ENCODE measurements around the gene GLT8D1. TPM values are rescaled to one million over a fixed set of nuclear protein-coding genes. Genes with fewer than 3 reads are reported as not detected.

The GLT8D1 gene
- total and polyA plus RNA-seq, 7 experiments from 2014 or later, result 18.9 to 80.9 (median 45.9) TPM

- CTCF ChIA-PET, result no interaction called here
Observed at GRCh38 chr3:52695798-52696671, 9.6 kb downstream of the GLT8D1 start.

GRCh38 chr3:52694528-52695189, 10.9 kb downstream of the GLT8D1 start:
- Histone ChIP-seq H3K27ac (ENCODE audit: low read depth, low read length) (no peak overlapping the region), H3K9me3 (ENCODE audit: control insufficient read depth in 2 of 3, low read length in 3 of 3) (no peaks in the 10 kb centered on the region), H3K4me3 (ENCODE audit: low read length) (no peak overlapping the region), H3K27me3 (ENCODE audit: control insufficient read depth in 2 of 2, insufficient read depth in 2 of 2, low read length in 2 of 2) (no peaks in the 10 kb centered on the region), H3K4me1 (ENCODE audit: control insufficient read depth in 2 of 2, insufficient read depth in 2 of 2, low read length in 2 of 2) (no peaks in the 10 kb centered on the region), H3K36me3 (ENCODE audit: control insufficient read depth in 2 of 3, insufficient read depth in 3 of 3, low read length in 3 of 3) (peaks cover 38 to 83% (median 41%) of the 10 kb centered on the region in 3 experiments)
- CTCF ChIA-PET, result no interaction called here
- intact Hi-C loops (cut with micrococcal nuclease), result no loop called here
- Mint-ChIP-seq H3K9me3 (no peaks in the 10 kb centered on the region), H3K27me3 (no peaks in the 10 kb centered on the region), H3K4me1 (peaks cover 2 to 22% (median 5%) of the 10 kb centered on the region in 7 donors), H3K4me3 (no peak overlapping the region), H3K27ac (peak overlapping the region in 2 of 9 donors; percentile 33 to 42), H3K36me3 (peaks cover 0 to 53% (median 34%) of the 10 kb centered on the region in 5 donors)
- ATAC-seq (no peak), DNase-seq (no peak)
- POLR2A ChIA-PET, result interaction anchor here (1.0 to 1.6 kb wide), 3 partner anchors 8 to 11 kb away, joined by 3 to 6 read pairs (median 4); no protein-coding TSS in a partner anchor

More at GRCh38 chr3:52695798-52696671, 9.6 kb downstream of the GLT8D1 start:
- intact Hi-C loops (cut with micrococcal nuclease), result no loop called here
- peaks cover 25 to 70% (median 32%) of the 10 kb centered on the region in 3 experiments for H3K36me3 ChIP-seq (ENCODE audit: control insufficient read depth in 2 of 3, insufficient read depth in 3 of 3, low read length in 3 of 3)
- H3K27me3 ChIP-seq (ENCODE audit: control insufficient read depth in 2 of 2, insufficient read depth in 2 of 2, low read length in 2 of 2), result no peaks in the 10 kb centered on the region
- POLR2A ChIA-PET, result interaction anchor here (0.7 to 1.5 kb wide), 2 partner anchors 9 to 61 kb away, joined by 3 to 4 read pairs; no protein-coding TSS in a partner anchor
- no peak overlapping the region for H3K4me3 Mint-ChIP-seq
- peak overlapping the region in 1 of 9 donors; percentile 32 for H3K27ac Mint-ChIP-seq
- H3K4me3 ChIP-seq (ENCODE audit: low read length), result no peak overlapping the region
- DNase-seq, result no peak
- no peaks in the 10 kb centered on the region for H3K4me1 ChIP-seq (ENCODE audit: control insufficient read depth in 2 of 2, insufficient read depth in 2 of 2, low read length in 2 of 2)
- H3K36me3 Mint-ChIP-seq, result peaks cover 0 to 42% (median 28%) of the 10 kb centered on the region in 5 donors
- H3K9me3 ChIP-seq (ENCODE audit: control insufficient read depth in 2 of 3, low read length in 3 of 3), result no peaks in the 10 kb centered on the region
- no peaks in the 10 kb centered on the region for H3K27me3 Mint-ChIP-seq
- peaks cover 0 to 15% (median 6%) of the 10 kb centered on the region in 7 donors for H3K4me1 Mint-ChIP-seq
- H3K27ac ChIP-seq (ENCODE audit: low read depth, low read length), result no peak overlapping the region
- no peak for ATAC-seq
- no peaks in the 10 kb centered on the region for H3K9me3 Mint-ChIP-seq

DNA sequence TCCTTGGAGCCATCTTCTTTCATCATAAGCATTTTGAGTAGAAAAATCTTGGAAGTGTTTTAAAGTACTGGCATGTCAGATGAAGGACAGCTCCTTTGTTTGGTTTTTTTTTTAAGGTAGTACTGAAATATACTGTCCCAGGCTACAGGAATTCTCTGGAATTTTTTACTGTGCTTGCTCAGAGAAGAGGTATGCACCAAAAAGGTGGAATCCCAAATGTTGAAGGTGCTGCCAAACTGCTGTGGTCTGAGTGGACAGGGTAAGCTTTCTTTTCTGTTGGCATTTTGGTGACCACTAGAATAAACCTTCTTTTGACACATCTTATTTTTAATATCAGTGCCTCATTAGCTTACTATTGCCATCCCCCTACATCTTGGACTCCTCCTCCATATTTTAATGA, 12.5 kb downstream of the GLT8D1 start:
- H3K36me3 Mint-ChIP-seq, result peaks cover 3 to 66% (median 46%) of the 10 kb centered on the region in 5 donors
- DNase-seq (no peak), ATAC-seq (no peak)
- Histone ChIP-seq H3K4me1 (ENCODE audit: control insufficient read depth in 2 of 2, insufficient read depth in 2 of 2, low read length in 2 of 2) (no peaks in the 10 kb centered on the region), H3K36me3 (ENCODE audit: control insufficient read depth in 2 of 3, insufficient read depth in 3 of 3, low read length in 3 of 3) (peaks cover 53 to 98% (median 54%) of the 10 kb centered on the region in 3 experiments), H3K9me3 (ENCODE audit: control insufficient read depth in 2 of 3, low read length in 3 of 3) (no peaks in the 10 kb centered on the region), H3K27ac (ENCODE audit: low read depth, low read length) (peak overlapping the region; percentile 15), H3K27me3 (ENCODE audit: control insufficient read depth in 2 of 2, insufficient read depth in 2 of 2, low read length in 2 of 2) (no peaks in the 10 kb centered on the region), H3K4me3 (ENCODE audit: low read length) (no peak overlapping the region)
- intact Hi-C loops (cut with micrococcal nuclease), result no loop called here
- ChIA-PET POLR2A (interaction anchor here (1.6 kb wide), 1 partner anchor 11 kb away, joined by 3 read pairs; no protein-coding TSS in a partner anchor), CTCF (no interaction called here)
- H3K4me3 Mint-ChIP-seq, result no peak overlapping the region
- H3K4me1 Mint-ChIP-seq, result peaks cover 2 to 34% (median 12%) of the 10 kb centered on the region in 7 donors
- no peaks in the 10 kb centered on the region for H3K27me3 Mint-ChIP-seq
- no peaks in the 10 kb centered on the region for H3K9me3 Mint-ChIP-seq
- peak overlapping the region in 5 of 9 donors; percentile 25 to 57 (median 51) for H3K27ac Mint-ChIP-seq

DNA sequence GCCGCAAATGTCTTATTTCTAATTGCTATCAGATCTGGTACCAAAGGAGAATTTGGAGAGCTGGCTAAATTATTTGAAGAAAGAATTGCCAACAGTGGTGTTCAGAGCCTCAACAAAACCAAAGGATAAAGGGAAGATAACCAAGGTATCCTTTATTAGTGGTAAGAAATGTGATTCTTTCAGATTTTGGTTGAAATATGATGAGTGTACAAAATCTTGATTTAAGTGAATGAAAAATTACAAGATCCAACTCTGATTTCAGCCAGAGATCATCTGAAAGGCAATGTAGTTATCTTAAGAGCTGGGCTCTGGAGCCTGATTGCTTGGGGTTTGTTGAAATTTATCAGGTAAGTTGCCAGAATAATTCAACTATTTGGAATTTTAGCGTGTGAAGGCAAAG, 15.0 kb downstream of the GLT8D1 start:
- intact Hi-C loops (cut with micrococcal nuclease), result no loop called here
- H3K36me3 Mint-ChIP-seq, result peaks cover 3 to 59% (median 39%) of the 10 kb centered on the region in 5 donors
- ChIA-PET CTCF (interaction anchor here (0.7 kb wide), 1 partner anchor 244 kb away, joined by 3 read pairs; no protein-coding TSS in a partner anchor), POLR2A (interaction anchor here (0.6 to 1.3 kb wide), 2 partner anchors 15 to 303 kb away, joined by 3 to 6 read pairs; partner anchors contain the start of genes GLT8D1 and SPCS1)
- Histone ChIP-seq H3K9me3 (ENCODE audit: control insufficient read depth in 2 of 3, low read length in 3 of 3) (no peaks in the 10 kb centered on the region), H3K27ac (ENCODE audit: low read depth, low read length) (peak overlapping the region; percentile 18), H3K4me3 (ENCODE audit: low read length) (no peak overlapping the region), H3K36me3 (ENCODE audit: control insufficient read depth in 2 of 3, insufficient read depth in 3 of 3, low read length in 3 of 3) (peaks cover 49 to 85% (median 55%) of the 10 kb centered on the region in 3 experiments), H3K4me1 (ENCODE audit: control insufficient read depth in 2 of 2, insufficient read depth in 2 of 2, low read length in 2 of 2) (peaks cover 11 to 12% of the 10 kb centered on the region in 2 donors), H3K27me3 (ENCODE audit: control insufficient read depth in 2 of 2, insufficient read depth in 2 of 2, low read length in 2 of 2) (no peaks in the 10 kb centered on the region)
- ATAC-seq, result no peak
- peaks cover 10 to 42% (median 31%) of the 10 kb centered on the region in 7 donors for H3K4me1 Mint-ChIP-seq
- no peak for DNase-seq
- H3K27ac Mint-ChIP-seq, result peak overlapping the region in 4 of 9 donors; percentile 39 to 49 (median 46)
- peaks cover 0 to 2% (median 0%) of the 10 kb centered on the region in 11 donors for H3K9me3 Mint-ChIP-seq
- H3K27me3 Mint-ChIP-seq, result no peaks in the 10 kb centered on the region
- no peak overlapping the region for H3K4me3 Mint-ChIP-seq

DNA sequence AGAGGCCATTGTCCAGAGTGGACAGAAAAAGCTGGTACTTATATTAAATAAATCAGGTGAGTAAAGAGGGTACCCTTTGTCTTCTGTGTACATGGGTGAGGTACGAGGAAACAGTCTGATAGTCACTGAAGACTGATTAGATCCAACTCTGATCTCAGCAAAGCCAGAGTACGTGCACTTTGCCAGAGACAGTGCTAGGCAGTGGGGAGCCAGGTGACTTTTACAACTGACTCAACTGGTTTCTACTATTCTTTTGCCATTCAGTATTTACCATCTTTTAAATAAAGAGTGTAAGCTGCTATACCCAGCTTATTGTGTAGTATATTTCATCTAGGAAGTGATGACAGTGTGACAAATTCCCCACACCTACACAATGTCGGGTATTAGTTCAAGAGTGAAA, 16.4 kb downstream of the GLT8D1 start:
- POLR2A ChIA-PET, result interaction anchor here (1.3 to 2.8 kb wide), 2 partner anchors 16 to 17 kb away, joined by 6 to 16 read pairs; partner anchors contain the start of genes GLT8D1 and SPCS1
- CTCF ChIA-PET, result interaction anchor here (0.6 kb wide), 1 partner anchor 1246 kb away, joined by 4 read pairs; no protein-coding TSS in a partner anchor
- Histone ChIP-seq H3K4me1 (ENCODE audit: control insufficient read depth in 2 of 2, insufficient read depth in 2 of 2, low read length in 2 of 2) (peaks cover 21% of the 10 kb centered on the region in 2 donors), H3K27ac (ENCODE audit: low read depth, low read length) (peak overlapping the region; percentile 89), H3K36me3 (ENCODE audit: control insufficient read depth in 2 of 3, insufficient read depth in 3 of 3, low read length in 3 of 3) (peaks cover 46 to 72% (median 54%) of the 10 kb centered on the region in 3 experiments), H3K9me3 (ENCODE audit: control insufficient read depth in 2 of 3, low read length in 3 of 3) (no peaks in the 10 kb centered on the region), H3K27me3 (ENCODE audit: control insufficient read depth in 2 of 2, insufficient read depth in 2 of 2, low read length in 2 of 2) (no peaks in the 10 kb centered on the region), H3K4me3 (ENCODE audit: low read length) (no peak overlapping the region)
- H3K27ac Mint-ChIP-seq, result peak overlapping the region in 4 of 9 donors; percentile 33 to 85 (median 58)
- no peaks in the 10 kb centered on the region for H3K27me3 Mint-ChIP-seq
- intact Hi-C loops (cut with micrococcal nuclease), result loop anchor here (5.0 to 10.0 kb wide), 6 partner anchors 33 to 1022 kb away; partner anchors contain the start of genes NISCH (in 2 of the 2), STIMATE (in 1 of the 2), TNNC1 (in 1 of the 2) and WDR82 (in 1 of the 2)
- DNase-seq (no peak), ATAC-seq (no peak)
- peaks cover 0 to 2% (median 0%) of the 10 kb centered on the region in 11 donors for H3K9me3 Mint-ChIP-seq
- H3K4me3 Mint-ChIP-seq, result no peak overlapping the region
- H3K36me3 Mint-ChIP-seq, result peaks cover 3 to 46% (median 35%) of the 10 kb centered on the region in 5 donors
- peaks cover 13 to 49% (median 40%) of the 10 kb centered on the region in 7 donors for H3K4me1 Mint-ChIP-seq

GRCh38 chr3:52688266-52688665, 17.3 kb downstream of the GLT8D1 start:
- peaks cover 0 to 2% (median 0%) of the 10 kb centered on the region in 11 donors for H3K9me3 Mint-ChIP-seq
- Histone ChIP-seq H3K4me1 (ENCODE audit: control insufficient read depth in 2 of 2, insufficient read depth in 2 of 2, low read length in 2 of 2) (peaks cover 21 to 25% of the 10 kb centered on the region in 2 donors), H3K9me3 (ENCODE audit: control insufficient read depth in 2 of 3, low read length in 3 of 3) (no peaks in the 10 kb centered on the region), H3K27me3 (ENCODE audit: control insufficient read depth in 2 of 2, insufficient read depth in 2 of 2, low read length in 2 of 2) (no peaks in the 10 kb centered on the region), H3K27ac (ENCODE audit: low read depth, low read length) (peak overlapping the region; percentile 89), H3K4me3 (ENCODE audit: low read length) (no peak overlapping the region), H3K36me3 (ENCODE audit: control insufficient read depth in 2 of 3, insufficient read depth in 3 of 3, low read length in 3 of 3) (peaks cover 38 to 64% (median 46%) of the 10 kb centered on the region in 3 experiments)
- H3K4me3 Mint-ChIP-seq, result peak overlapping the region in 5 of 10 donors; percentile 14 to 51 (median 33)
- no peak for ATAC-seq
- peaks cover 3 to 38% (median 28%) of the 10 kb centered on the region in 5 donors for H3K36me3 Mint-ChIP-seq
- H3K27ac Mint-ChIP-seq, result peak overlapping the region in 6 of 9 donors; percentile 12 to 99 (median 46)
- no peak for DNase-seq
- intact Hi-C loops (cut with micrococcal nuclease), result loop anchor here (5.0 to 10.0 kb wide), 6 partner anchors 34 to 1021 kb away; partner anchors contain the start of genes NISCH (in 2 of the 2), STIMATE (in 1 of the 2), TNNC1 (in 1 of the 2) and WDR82 (in 1 of the 2)
- peaks cover 13 to 55% (median 46%) of the 10 kb centered on the region in 7 donors for H3K4me1 Mint-ChIP-seq
- ChIA-PET POLR2A (interaction anchor here (0.6 to 2.8 kb wide), 3 partner anchors 13 to 1661 kb away, joined by 3 to 16 read pairs (median 4); partner anchors contain the start of genes GLT8D1 and SPCS1), CTCF (no interaction called here)
- no peaks in the 10 kb centered on the region for H3K27me3 Mint-ChIP-seq
